ENCODE results near the gene TRIM24.

The TRIM24 gene

GRCh38 chr7:138538518-138538917 lies 78.5 kb downstream of the TRIM24 start:
- no peak for DNase-seq (ENCODE audit: low read depth, low spot score)
- no peak overlapping the region for H3K4me3 ChIP-seq (ENCODE audit: low read depth, low read length)
- POLR2A ChIA-PET, result no interaction called here
- CTCF ChIA-PET, result no interaction called here
- TF ChIP-seq CTCF (IDR thresholded peaks at IDR 0.05; ENCODE audit: insufficient read depth, low read length, missing control alignments), result no peak

GRCh38 chr7:138538997-138539644 lies 79.1 kb downstream of the TRIM24 start:
- DNase-seq (ENCODE audit: low read depth, low spot score), result no peak
- H3K4me3 ChIP-seq (ENCODE audit: low read depth, low read length), result no peak overlapping the region
- POLR2A ChIA-PET, result no interaction called here
- CTCF ChIA-PET, result no interaction called here
- no peak for TF ChIP-seq CTCF (IDR thresholded peaks at IDR 0.05; ENCODE audit: insufficient read depth, low read length, missing control alignments)

- ChIA-PET CTCF (no interaction called here), POLR2A (no interaction called here)
- DNase-seq (ENCODE audit: low read depth, low spot score), result no peak
- no peak for TF ChIP-seq CTCF (IDR thresholded peaks at IDR 0.05; ENCODE audit: insufficient read depth, low read length, missing control alignments)
- no peak overlapping the region for H3K4me3 ChIP-seq (ENCODE audit: low read depth, low read length)
Observed at GRCh38 chr7:138542183-138542582, 82.1 kb downstream of the TRIM24 start.

- ChIA-PET POLR2A (no interaction called here), CTCF (no interaction called here)
- no peak overlapping the region for H3K4me3 ChIP-seq (ENCODE audit: low read depth, low read length)
- no peak for TF ChIP-seq CTCF (IDR thresholded peaks at IDR 0.05; ENCODE audit: insufficient read depth, low read length, missing control alignments)
- no peak for DNase-seq (ENCODE audit: low read depth, low spot score)
Observed at GRCh38 chr7:138543739-138544138, 83.7 kb downstream of the TRIM24 start.

GRCh38 chr7:138545123-138545522 lies 85.1 kb downstream of the TRIM24 start:
- DNase-seq (ENCODE audit: low read depth, low spot score), result no peak
- H3K4me3 ChIP-seq (ENCODE audit: low read depth, low read length), result no peak overlapping the region
- ChIA-PET CTCF (no interaction called here), POLR2A (no interaction called here)
- no peak for TF ChIP-seq CTCF (IDR thresholded peaks at IDR 0.05; ENCODE audit: insufficient read depth, low read length, missing control alignments)

- POLR2A ChIA-PET, result no interaction called here
- no peak for DNase-seq (ENCODE audit: low read depth, low spot score)
- CTCF ChIA-PET, result no interaction called here
- no peak overlapping the region for H3K4me3 ChIP-seq (ENCODE audit: low read depth, low read length)
- no peak for TF ChIP-seq CTCF (IDR thresholded peaks at IDR 0.05; ENCODE audit: insufficient read depth, low read length, missing control alignments)
Observed at GRCh38 chr7:138546064-138546619, 86.1 kb downstream of the TRIM24 start.
